Effector memory CD4-positive, alpha-beta T cell (primary cell): ENCODE measurements around the gene GSKIP.

ENCODE experiments used
- DNase-seq, 3 donors: peaks; one replicate each; pipeline ENCODE4 v3.0.0-alpha.2; 2020
- H3K27ac ChIP-seq: 2 replicates; pipeline ENCODE4 v1.7.0; 2013; ENCODE audit warnings: mild to moderate bottlenecking, low read length, moderate library complexity; ENCODE audit not compliant: insufficient read depth, poor library complexity, severe bottlenecking
- H3K27me3 ChIP-seq: replicated peaks from 2 replicates; pipeline ENCODE4 v1.7.0; 2013; ENCODE audit warnings: mild to moderate bottlenecking, low read length; ENCODE audit not compliant: insufficient read depth, control insufficient read depth, poor library complexity, severe bottlenecking
- H3K36me3 ChIP-seq: 2 replicates; pipeline ENCODE4 v1.7.0; 2013; ENCODE audit warnings: mild to moderate bottlenecking, low read length, moderate library complexity; ENCODE audit not compliant: control insufficient read depth, insufficient read depth
- H3K4me1 ChIP-seq: 2 replicates; pipeline ENCODE4 v1.7.0; 2013; ENCODE audit warnings: low read length, mild to moderate bottlenecking; ENCODE audit not compliant: control insufficient read depth, insufficient read depth, poor library complexity, severe bottlenecking
- H3K4me3 ChIP-seq: 2 replicates; pipeline ENCODE4 v1.7.0; 2013; ENCODE audit warnings: low read length, low read depth, mild to moderate bottlenecking; ENCODE audit not compliant: insufficient read depth, poor library complexity, severe bottlenecking
- H3K9me3 ChIP-seq: 2 replicates; pipeline ENCODE4 v1.7.0; 2013; ENCODE audit warnings: mild to moderate bottlenecking, low read length, moderate library complexity; ENCODE audit not compliant: control insufficient read depth

GSKIP gene

GRCh38 chr14:96434040-96434439, 70.7 kb downstream of the GSKIP start:
- no peak for DNase-seq
- no peaks in the 10 kb centered on the region for H3K36me3 ChIP-seq
- H3K27me3 ChIP-seq = no peaks in the 10 kb centered on the region
- no peak overlapping the region for H3K4me3 ChIP-seq
- no peaks in the 10 kb centered on the region for H3K4me1 ChIP-seq
- no peaks in the 10 kb centered on the region for H3K9me3 ChIP-seq
- no peak overlapping the region for H3K27ac ChIP-seq
